CD4-positive, alpha-beta T cell treated with Interleukin-12 subunit alpha and Interleukin-12 subunit beta, for 1 hour (primary cell): Measurements from ENCODE around the gene UCN3.
A peak's percentile ranks its signal among the peaks of the same experiment; 100 is the strongest.

Experiments
- DNase-seq: peaks from one replicate; pipeline ENCODE4 v3.0.0-alpha.2; 2020

UCN3 gene, protein sequence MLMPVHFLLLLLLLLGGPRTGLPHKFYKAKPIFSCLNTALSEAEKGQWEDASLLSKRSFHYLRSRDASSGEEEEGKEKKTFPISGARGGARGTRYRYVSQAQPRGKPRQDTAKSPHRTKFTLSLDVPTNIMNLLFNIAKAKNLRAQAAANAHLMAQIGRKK

DNA sequence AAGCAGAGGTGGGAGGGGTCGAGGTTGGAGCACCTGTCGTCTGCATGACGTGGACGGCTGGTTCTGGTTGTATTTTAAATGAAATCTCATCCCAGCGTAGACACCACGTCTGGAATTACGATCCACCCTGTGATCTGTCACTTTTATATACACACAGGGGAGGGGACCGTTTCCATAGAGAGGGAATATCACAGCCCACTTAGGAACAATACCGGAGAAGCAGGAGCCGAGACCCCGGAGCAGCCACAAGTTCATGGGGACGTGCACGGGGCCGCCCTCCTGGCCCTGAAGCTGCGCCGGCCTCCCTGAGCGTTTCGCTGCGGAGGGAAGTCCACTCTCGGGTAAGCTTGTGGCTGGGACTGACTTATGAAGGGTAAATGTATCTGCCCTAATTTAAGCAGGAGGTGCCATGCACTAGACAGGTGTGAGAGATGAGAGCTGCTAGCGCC, at the start of gene UCN3:
TSS of gene UCN3 (plus strand) at position 77 of the 449 bp plus-strand sequence. CDS start 8,755 bp downstream, outside the sequence.
- no peak for DNase-seq

DNA sequence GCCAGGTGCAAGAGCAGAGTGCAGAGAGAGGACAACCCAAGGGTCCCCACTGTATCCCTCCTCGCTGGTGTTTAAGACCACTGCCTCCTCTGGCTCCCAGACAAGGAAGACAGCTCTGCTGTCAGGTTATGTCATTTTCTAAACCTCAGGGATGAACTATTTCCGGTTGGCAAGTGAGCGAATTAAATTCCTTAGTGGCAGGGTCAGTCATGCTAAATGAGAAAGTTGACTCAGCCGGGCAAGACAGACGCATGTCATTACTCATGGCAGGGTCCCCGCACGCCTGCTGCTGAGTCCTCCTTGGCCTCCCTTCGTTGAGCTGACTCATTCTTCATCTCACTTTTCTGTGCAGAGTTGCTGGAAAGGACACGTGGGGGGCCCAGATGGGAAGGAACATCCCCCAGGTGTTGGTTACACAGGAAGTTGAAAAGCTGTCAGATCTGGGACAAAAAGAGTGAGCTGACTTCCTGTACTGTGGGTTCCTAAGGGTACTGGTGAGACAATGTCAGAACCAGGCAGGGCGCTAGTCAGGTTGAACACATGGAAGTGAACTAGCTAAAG, 47.1 kb upstream of the UCN3 start:
- DNase-seq = peak; percentile 41

DNA sequence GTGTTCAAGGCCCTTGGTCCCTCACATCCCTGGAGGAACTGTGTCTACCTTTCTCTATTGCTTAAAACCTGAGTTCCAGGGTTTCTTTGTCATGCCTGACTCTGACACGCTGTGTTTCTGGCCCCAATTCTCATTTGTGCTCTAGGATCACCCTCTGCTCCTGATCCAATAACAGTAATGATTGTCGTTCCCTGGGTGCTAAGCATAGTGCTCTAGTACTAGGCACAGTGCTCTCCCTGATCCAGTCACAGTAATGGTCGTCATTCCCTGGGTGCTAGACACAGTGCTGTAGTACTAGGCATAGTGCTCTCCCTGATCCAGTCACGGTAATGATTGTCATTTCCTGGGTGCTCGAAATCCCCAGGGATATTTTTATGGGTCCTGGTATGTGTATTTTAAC, 46.6 kb upstream of the UCN3 start:
- DNase-seq = no peak

DNA sequence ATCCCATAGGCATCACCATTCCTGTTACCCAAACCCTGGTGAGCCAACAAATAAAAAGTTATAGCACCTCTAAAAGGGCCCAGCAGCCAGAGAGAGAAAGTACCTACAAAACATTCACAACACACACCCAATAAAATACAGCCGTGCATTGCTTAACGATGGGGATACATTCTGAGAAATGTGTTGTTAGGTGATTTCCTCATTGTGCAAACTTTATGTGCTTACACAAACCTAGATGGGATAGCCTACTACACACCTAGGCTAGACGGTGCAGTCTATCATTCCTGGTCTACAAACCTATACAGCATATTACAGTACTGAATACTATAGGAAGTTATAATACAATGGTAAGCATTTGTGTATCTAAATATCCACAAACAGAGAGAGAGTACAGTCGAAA, 44.9 kb upstream of the UCN3 start:
- no peak for DNase-seq

DNA sequence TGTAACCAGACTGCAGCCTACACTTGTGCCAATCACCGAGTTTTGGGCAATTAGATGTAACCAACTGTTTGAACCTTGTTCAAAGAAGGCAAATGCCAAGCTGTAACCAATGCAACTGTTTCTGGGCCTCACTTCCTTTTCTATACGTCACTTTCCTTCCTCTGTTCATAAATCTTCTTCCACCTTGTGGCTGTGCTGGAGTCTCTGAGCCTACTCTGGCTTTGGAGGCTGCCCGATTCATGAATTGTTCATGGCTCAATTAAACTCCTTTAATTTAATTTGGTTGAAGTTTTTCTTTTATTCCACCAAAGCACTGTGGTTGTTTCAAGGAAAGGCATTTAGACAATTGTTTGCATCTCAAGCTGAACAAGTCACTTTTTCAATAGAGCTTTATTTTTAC, 43.5 kb upstream of the UCN3 start:
- no peak for DNase-seq

DNA sequence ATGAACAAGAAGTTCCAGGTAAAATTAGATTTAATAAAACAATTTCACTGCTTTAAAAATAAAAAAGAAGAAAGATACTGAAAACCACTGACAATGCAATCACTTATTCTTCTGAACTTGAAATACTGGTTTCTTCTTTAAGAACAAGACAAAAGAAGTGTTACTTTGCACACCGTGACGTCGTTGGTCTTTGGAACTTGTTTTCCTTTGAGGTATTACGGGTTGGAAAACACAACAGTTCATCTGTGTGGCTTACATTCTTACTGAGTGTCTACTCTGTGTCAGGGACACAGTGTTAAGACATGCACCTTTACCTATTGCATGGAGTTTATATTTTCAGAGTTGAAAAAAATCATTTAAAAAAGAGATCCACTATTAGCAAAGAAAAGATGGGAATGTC, 41.3 kb upstream of the UCN3 start:
- no peak for DNase-seq

DNA sequence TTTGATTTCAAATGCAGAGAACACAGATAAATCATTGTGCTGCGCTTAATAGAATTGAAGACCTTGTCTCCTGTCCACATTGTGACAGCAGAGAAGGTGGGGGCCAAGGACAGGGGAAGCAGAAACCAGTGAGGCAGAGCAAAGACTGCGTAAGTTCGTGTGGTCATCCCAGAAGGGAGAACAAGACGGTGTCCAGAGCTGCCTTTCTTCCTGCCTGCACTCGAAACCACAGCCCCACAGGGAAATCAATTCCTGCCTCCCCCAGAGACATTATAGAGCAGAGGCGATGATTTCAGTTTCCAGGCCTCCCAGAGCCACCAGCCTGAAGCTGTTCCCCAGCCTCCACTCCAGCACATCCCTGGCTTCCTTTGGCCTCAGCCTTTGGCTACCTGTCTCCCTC, 39.7 kb upstream of the UCN3 start:
- no peak for DNase-seq

DNA sequence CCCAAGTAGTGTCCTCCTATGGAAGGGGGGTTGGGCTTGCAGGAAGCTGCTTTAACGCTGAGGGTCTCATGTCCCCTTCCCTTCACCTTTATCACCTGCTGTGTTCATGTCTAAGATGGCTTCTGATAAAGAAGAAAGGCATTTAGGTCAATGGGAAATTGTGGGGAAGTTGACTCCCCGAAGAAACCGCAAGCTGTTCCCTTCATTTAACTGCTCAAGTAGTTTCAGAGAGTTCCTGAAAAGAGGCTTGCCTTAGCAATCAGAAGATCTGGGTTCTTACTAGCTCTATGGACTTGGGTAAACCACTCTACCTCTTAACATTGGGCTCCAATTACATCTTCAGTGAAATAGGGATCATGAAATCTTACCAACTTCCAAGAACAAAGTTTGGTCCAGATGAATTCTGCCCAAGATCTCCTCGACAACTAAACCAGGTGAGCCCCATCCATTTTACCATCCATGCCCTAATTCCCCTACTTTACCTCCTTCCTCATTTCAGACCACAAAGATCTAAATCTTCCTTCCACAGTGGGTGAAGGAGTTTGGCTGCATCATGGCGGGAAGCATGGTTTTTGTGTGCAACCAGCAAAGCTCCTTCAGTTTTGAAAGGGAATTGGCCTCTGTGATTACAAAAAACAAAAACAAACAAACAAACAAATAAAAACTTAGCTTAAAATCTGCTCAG, 30.4 kb upstream of the UCN3 start:
- DNase-seq = peak; percentile 3

DNA sequence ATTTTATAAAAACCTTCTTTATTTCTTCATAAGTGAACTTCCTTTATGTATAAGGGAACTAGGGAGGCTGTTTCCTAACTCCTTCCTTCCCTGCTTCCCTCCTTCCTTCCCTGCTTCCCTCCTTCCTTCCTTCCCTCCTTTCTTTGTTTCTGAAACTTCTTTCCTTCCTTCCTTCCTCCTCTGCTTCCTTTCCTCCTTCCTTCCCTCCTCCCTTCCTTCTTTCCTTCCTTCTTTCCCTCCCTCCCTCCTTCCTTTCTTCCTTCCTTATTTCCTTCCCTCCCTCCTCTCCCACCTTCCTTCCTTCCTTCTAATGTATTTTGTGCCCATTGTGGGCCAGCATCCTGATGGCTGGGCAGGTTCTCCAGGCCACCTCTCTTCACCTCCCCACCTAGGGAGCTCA, 26.8 kb upstream of the UCN3 start:
- no peak for DNase-seq

DNA sequence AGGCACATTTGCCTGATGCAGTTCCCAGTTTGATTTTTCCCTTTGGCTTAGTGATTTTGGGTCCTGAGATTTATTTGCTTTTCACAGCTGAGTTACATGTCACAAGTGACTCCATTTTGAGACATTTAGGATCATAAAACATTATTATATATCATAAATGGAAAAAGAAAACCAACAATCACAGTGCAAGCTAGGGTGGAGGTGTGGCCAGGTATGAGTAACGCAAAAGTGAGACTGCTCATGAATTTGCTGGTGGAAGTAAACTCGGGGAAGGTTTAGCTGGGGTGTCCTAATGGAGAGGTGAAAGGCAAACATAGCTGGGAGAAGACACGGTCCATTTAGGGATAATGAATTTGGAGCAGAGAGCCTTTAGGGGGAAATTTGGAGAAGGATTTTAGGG, 21.7 kb upstream of the UCN3 start:
- no peak for DNase-seq

DNA sequence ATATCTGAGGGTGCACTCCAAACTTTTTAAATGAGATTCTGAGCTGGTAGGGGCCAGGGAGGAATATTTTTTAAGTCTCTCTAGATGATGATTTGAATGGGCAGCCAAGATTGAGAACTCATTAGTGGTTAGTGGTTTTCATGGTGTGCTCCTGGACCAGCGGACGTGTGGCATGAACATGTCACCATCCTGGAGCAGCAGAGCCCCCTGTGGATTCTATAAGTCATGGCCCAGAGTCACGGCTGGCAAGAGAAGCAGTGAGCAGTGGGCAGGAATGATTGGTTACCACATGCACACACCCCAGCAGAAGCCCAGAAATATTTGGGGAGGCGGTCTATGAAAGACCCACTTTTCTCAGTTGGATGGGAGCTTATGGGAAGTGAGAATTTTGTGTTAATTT, 21.2 kb upstream of the UCN3 start:
- peak; percentile 23 for DNase-seq

DNA sequence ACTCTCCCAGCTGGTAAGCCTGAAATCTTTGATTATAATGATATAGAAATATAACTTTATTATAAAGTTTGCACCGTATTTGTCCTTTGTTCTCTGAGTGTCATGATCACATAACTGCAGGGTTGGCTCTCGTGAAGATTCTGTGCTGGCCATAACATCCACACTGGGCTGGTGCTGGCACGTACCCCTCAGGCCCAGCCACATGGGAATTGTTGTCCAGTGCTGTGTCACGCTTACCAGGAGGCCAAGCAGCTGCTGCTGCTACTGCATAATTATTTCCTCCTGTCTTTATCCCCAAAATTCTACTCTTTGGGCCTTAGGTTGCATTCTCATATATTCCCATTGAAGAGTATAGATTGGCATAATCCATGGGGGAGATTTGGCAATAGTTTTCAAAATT, 20.8 kb upstream of the UCN3 start:
- DNase-seq = no peak

DNA sequence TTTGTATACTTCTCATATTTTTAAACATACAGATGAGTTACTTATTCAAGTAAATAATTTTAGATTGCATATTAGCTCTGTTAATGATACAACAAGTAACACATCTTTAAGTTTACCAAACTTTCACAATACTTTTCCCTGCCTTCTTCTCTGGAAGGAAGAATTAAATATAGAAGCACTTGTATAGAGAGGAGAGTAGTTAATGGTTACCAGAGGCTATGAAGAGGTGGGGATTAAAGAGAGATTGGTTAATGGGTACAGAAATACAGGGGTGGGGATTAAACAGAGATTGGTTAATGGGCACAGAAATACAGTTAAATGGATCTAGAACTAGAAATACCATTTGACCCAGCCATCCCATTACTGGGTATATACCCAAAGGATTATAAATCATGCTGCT, 20.0 kb upstream of the UCN3 start:
- DNase-seq = no peak

DNA sequence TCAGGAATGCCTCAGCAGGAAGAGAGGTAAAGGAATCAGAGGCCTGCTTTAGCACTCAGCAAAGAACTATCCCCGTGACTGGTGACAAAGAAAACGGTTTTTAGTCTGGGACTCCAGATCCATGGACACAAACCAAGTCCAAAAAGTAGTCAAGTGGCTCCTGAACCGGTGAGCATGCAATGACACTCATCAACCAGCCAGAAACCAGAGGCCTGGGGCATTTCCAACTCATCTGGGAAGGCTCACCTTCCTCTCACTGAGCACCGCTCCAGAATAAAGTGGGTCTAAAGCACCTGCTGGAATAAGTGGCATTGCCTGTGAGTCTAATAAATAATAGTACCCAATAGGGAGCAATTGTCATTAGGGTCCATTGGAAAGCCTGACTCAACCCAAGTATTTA, 17.9 kb upstream of the UCN3 start:
- DNase-seq = no peak

DNA sequence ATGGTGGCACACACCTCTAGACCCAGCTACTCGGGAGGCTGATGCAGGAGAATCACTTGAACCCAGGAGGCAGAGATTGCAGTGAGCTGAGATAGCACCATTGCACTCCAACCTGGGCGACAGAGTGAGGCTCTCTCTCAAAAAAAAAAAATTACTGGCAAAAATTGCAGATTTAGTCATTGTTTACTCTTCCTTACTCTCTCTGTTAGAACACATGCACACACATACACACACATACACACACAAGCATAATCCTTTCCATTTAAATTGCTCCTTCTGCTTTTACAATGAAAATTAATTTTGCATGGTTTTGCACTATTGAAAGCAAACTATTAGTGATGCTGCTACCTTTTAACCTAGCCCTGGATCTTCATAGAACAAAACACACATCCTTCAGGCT, 15.4 kb upstream of the UCN3 start:
- no peak for DNase-seq

DNA sequence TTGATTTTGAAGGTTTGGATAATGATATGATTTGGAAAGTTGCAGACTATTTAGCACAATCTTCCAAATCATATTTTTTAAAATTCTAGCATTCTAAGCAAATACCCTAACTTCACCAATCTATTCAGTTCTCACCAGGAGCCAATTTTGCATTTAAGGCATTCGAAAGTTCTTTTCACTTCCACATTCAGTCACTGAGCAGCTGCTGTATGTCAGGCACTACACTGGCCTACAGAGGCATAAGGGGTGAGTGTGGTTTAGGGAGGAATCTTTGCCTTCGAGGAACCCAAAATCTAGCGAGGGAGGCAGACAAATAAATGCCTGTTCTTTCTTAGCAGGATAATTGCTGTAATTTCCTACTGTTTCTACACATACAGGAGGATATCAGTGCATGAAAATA, 10.7 kb upstream of the UCN3 start:
- DNase-seq = no peak

DNA sequence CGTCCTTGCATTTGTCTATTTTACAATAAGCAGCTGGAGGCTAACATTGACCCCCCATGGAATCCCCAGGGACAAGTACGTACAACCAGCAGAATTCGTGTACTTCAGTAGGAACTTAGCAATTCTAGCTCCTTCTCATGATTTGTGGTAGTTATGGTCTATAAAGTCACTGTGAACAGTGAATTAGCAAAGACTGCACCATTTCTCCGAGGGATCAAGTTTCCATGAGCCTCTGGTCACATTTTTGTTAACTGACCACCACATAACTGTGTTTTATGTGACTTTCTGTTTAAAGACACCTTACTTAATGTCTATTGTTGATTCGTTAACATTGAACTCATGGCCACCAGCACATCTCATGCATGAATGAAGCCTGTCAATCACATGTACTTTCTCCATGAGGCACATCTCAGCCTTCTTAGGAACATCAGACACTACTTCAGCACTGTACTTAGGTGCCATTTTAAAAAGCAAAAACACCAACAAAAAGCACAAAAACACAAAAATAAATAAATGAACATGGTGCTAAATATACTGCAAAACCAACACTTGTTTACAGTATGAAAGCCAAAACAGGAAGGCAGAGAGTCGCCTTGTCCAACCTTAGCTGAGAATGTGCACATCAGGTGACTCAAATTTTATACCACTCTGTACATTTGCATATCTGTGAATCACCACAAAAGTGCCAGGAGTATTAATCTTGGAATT, 9.0 kb upstream of the UCN3 start:
- no peak for DNase-seq

DNA sequence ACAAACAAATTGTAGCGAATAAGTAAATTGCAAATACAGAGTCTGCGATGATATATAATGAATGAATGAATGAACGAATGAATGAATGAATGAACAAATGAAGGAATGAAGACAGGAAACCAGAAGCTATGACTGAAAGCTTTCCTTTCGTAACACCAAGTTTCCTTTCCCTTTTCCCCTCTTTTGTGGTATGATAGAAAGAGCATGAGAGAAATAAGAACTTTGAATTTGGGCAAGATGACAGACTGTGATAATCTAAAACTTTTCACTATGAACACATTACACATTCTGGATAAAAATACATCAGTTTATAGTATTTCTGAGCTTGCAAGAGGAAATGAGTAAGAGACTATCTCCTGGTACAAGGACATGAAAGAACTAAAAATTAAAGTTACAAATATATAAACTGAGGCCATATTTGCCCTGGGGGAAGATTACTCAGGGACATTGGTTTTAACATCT, 8.4 kb upstream of the UCN3 start:
- DNase-seq = no peak

DNA sequence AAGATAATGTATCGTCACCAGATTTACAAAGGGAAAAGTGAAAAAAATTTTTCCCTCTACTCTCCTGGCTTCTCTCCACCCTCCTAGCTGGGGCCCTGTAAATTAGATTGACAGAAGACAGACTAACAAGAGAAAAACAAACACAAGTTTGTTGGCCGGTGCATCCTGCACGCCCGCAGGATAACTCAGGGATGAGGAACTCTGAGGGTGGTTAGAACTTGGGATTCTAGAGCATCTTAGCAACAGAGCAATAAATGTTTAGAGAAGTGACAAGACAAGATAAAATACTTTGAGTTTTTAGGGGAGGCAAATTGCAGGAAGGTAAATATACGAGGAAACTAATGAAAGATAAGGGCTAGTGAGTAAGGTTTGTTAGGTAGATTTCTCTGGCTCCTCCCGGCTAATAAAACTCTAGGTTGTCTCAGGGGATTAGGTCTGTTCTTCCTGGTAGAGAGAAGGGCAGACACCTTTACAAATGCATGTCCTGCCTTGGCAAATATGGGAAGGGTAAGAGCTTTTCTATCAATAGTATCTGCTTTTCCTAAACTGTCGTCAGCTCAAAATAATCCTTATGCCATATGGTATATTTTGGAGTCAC, 4.3 kb upstream of the UCN3 start:
- DNase-seq = no peak

DNA sequence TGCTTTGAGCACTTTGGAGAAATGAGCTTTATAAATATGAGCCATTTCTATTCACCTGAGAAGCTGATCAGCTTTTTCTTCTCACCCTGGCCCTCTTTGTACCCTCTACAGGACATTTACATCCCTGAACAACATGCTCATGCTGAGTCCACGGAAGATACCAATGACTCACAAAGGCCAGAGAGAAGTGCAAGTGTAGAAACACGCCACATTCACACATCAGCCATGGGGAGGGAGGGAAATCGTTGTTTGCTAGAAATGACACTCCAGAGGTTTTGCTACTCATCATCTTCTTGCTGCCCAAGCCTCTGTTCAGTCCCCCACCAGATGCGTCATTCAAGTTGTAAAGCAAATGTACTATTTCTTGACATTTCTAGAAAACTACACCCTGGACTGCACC, 2.8 kb upstream of the UCN3 start:
- DNase-seq = no peak

DNA sequence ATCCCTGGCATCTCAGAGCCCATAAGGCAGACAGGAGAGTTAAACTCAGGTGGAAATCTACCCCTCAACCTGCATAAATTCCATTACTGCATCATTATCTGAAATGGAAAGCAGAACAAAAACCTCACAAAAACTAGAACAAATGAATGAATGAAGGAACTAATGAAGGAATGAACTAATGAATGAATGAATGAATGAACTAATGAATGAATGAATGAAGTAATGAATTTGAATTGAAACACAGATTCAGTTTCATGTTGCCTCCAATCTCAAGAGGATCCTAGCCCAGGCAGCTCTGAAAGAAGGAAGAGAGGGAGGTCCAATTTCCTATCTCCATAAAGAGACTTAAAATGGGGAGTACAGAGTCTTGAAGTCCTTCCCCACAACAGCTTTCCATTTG, 1.9 kb upstream of the UCN3 start:
- DNase-seq = no peak

DNA sequence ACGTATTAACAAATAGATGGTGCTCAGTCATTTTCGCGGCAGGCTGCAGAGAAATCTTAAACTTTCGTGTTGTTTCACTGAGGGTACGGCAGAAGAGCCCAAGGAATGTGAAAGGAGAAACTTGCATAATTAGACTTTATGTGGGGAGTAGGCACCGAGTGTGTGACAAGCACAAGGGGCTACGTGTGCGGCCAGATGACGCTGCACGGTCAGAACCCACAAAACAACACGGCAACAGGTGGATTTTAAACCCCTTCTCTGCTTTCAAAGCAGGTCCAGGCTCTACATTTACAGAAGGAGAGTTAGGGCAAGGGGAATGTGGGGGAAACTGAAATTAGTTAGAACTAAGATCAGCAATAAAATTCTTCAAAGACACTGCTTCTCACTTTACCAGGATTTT, 392 bp upstream of the UCN3 start:
- no peak for DNase-seq

DNA sequence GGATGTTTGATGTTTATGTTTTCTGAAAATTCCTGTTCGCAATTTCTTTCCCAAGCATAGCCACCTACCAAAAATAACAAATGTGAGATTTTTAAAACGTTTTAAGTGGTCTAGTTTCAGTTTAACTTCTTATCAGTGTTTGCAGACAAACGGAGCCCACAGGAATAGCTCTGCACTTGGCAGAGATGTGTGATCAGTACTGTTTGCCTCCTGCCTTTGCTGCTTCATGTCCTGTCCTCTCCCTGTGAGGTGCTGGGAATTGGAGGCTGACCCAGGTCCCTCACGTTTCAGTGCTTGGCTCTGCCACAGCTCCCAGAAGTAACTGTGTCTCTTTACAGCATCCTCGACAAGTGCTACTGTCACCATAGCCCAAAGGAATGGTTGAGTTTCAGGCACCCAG, 1.2 kb downstream of the UCN3 start:
- DNase-seq = no peak
